HL-60 (cell line): Measurements from ENCODE around the gene KLHL26.

Experiments used
- POLR2AphosphoS5 ChIP-seq: IDR thresholded peaks from 2 replicates; pipeline ENCODE4 v1.6.1; 2012; ENCODE audit warnings: low read depth
- TF ChIP-seq, protein P1 (sequence below): IDR thresholded peaks from one replicate; pipeline ENCODE4 v1.5.1; 2011; ENCODE audit warnings: low read length, control low read depth, inconsistent platforms; ENCODE audit not compliant: insufficient read depth

DNA sequence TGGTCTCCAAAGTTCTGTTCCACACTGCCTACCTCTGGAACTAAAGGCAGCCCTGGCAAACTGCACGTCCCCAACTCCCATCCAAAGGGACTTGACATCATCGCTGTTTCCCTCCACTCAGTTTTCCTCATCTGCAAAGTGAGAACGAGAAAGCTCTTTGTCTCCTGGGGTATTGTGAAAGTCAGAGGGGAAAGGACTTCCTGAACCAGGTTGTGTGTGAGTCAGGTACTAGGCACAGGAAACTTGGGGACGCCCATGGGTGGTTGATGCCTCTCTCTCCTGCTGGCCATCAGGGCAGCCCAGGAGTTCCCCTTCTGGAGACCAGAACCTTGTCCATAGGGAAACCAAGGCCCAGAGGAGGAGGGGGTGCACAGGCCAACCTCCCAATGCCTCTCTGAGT is 35.0 kb upstream of the KLHL26 start:
- TF ChIP-seq, protein P1, sequence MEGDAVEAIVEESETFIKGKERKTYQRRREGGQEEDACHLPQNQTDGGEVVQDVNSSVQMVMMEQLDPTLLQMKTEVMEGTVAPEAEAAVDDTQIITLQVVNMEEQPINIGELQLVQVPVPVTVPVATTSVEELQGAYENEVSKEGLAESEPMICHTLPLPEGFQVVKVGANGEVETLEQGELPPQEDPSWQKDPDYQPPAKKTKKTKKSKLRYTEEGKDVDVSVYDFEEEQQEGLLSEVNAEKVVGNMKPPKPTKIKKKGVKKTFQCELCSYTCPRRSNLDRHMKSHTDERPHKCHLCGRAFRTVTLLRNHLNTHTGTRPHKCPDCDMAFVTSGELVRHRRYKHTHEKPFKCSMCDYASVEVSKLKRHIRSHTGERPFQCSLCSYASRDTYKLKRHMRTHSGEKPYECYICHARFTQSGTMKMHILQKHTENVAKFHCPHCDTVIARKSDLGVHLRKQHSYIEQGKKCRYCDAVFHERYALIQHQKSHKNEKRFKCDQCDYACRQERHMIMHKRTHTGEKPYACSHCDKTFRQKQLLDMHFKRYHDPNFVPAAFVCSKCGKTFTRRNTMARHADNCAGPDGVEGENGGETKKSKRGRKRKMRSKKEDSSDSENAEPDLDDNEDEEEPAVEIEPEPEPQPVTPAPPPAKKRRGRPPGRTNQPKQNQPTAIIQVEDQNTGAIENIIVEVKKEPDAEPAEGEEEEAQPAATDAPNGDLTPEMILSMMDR, result no peak
- no peak for TF ChIP-seq POLR2AphosphoS5
